Activated B cell treated with CpG ODN at 0.5 μM for 24 hours (primary cell): ENCODE measurements around the gene NOD1. TPM values are rescaled to one million over a fixed set of nuclear protein-coding genes. Genes with fewer than 3 reads are reported as not detected.

Source experiments
- ATAC-seq: fragments of 200-7000 bp; cut with Tn5 transposase; one replicate; pipeline ENCODE4 v1.10.0; 2021; ENCODE audit warnings: low read depth, mild to moderate bottlenecking, moderate library complexity
- CTCF ChIA-PET: fragments of 350-600 bp; sonication (Branson Sonifier 250); formaldehyde crosslinking; loops from one replicate; lab custom pipeline; 2021; ENCODE audit warnings: antibody characterized with exemption; lab: Charles Lee
- POLR2A ChIA-PET: fragments of 350-600 bp; sonication (Branson Sonifier 250); formaldehyde crosslinking; loops from one replicate; lab custom pipeline; 2021; ENCODE audit warnings: antibody characterized with exemption; lab: Charles Lee
- DNase-seq: peaks from one replicate; pipeline ENCODE4 v3.0.0; 2022
- H3K27ac Mint-ChIP-seq: one replicate; pipeline ENCODE4 v1.8.0; 2020; ENCODE audit warnings: mixed read lengths
- H3K27me3 Mint-ChIP-seq: one replicate; pipeline ENCODE4 v1.8.0; 2021; ENCODE audit warnings: mixed read lengths
- H3K36me3 Mint-ChIP-seq: one replicate; pipeline ENCODE4 v1.8.0; 2021; ENCODE audit warnings: low read depth, mixed read lengths
- H3K4me1 Mint-ChIP-seq: one replicate; pipeline ENCODE4 v1.8.0; 2021; ENCODE audit warnings: mixed read lengths
- H3K4me3 Mint-ChIP-seq: one replicate; pipeline ENCODE4 v1.8.0; 2020; ENCODE audit warnings: mild to moderate bottlenecking, mixed read lengths
- H3K9me3 Mint-ChIP-seq: one replicate; pipeline ENCODE4 v1.8.0; 2020; ENCODE audit warnings: mixed read lengths
- CTCF ChIP-seq: fragments of 200-600 bp; IDR thresholded peaks from one replicate; pipeline ENCODE4 v1.8.0; 2022; ENCODE audit warnings: antibody characterized with exemption, mild to moderate bottlenecking
- intact Hi-C: fragments of 100-400 bp; cut with micrococcal nuclease; formaldehyde crosslinking; loops from one replicate; pipeline ENCODE4 v1.15.1; 2024
- total RNA-seq: library from RNA; stranded (reverse); gene quantifications from 2 replicates; pipeline ENCODE4 v1.2.3, GENCODE V29; 2022

NOD1 gene
- total RNA-seq, 1 donor from 2014 or later: 14.0 TPM

GRCh38 chr7:30473903-30474302, 4.7 kb downstream of the NOD1 start:
- ChIA-PET POLR2A (interaction anchor here (0.6 to 2.7 kb wide), 2 partner anchors 9 to 110 kb away, joined by 5 to 8 read pairs; no protein-coding TSS in a partner anchor), CTCF (no interaction called here)
- Mint-ChIP-seq H3K27me3 (no peaks in the 10 kb centered on the region), H3K36me3 (peaks cover 18% of the 10 kb centered on the region), H3K9me3 (no peaks in the 10 kb centered on the region), H3K4me1 (peaks cover 84% of the 10 kb centered on the region), H3K4me3 (no peak overlapping the region), H3K27ac (peak overlapping the region; percentile 48)
- no peak for TF ChIP-seq CTCF
- intact Hi-C loops: no loop called here
- DNase-seq: no peak
- ATAC-seq: no peak

GRCh38 chr7:30472784-30473775, 5.5 kb downstream of the NOD1 start:
- peaks cover 16% of the 10 kb centered on the region for H3K36me3 Mint-ChIP-seq
- ChIA-PET CTCF (no interaction called here), POLR2A (no interaction called here)
- TF ChIP-seq CTCF: no peak
- no peak for DNase-seq
- no peaks in the 10 kb centered on the region for H3K27me3 Mint-ChIP-seq
- intact Hi-C loops: no loop called here
- H3K4me3 Mint-ChIP-seq: no peak overlapping the region
- H3K4me1 Mint-ChIP-seq: peaks cover 89% of the 10 kb centered on the region
- no peaks in the 10 kb centered on the region for H3K9me3 Mint-ChIP-seq
- ATAC-seq: no peak
- peak overlapping the region; percentile 48 for H3K27ac Mint-ChIP-seq

- Mint-ChIP-seq H3K4me3 (no peak overlapping the region), H3K4me1 (peaks cover 93% of the 10 kb centered on the region), H3K36me3 (peaks cover 17% of the 10 kb centered on the region), H3K27me3 (no peaks in the 10 kb centered on the region), H3K9me3 (no peaks in the 10 kb centered on the region), H3K27ac (peak overlapping the region; percentile 52)
- CTCF ChIA-PET: no interaction called here
- intact Hi-C loops: no loop called here
- no peak for TF ChIP-seq CTCF
- POLR2A ChIA-PET: no interaction called here
- DNase-seq (no peak), ATAC-seq (no peak)
Observed at GRCh38 chr7:30472081-30472783, 6.4 kb downstream of the NOD1 start.

- Mint-ChIP-seq H3K9me3 (no peaks in the 10 kb centered on the region), H3K27me3 (no peaks in the 10 kb centered on the region), H3K4me3 (no peak overlapping the region), H3K4me1 (peaks cover 93% of the 10 kb centered on the region), H3K27ac (peak overlapping the region; percentile 51), H3K36me3 (peaks cover 17% of the 10 kb centered on the region)
- ChIA-PET CTCF (no interaction called here), POLR2A (interaction anchor here (0.5 kb wide), 1 partner anchor 231 kb away, joined by 3 read pairs; no protein-coding TSS in a partner anchor)
- ATAC-seq (no peak), DNase-seq (no peak)
- intact Hi-C loops: no loop called here
- no peak for TF ChIP-seq CTCF
Observed at GRCh38 chr7:30471205-30471604, 7.4 kb downstream of the NOD1 start.

GRCh38 chr7:30470771-30471170, 7.8 kb downstream of the NOD1 start:
- ATAC-seq: no peak
- no peak for TF ChIP-seq CTCF
- no peak overlapping the region for H3K4me3 Mint-ChIP-seq
- intact Hi-C loops: no loop called here
- H3K27ac Mint-ChIP-seq: peak overlapping the region; percentile 51
- H3K27me3 Mint-ChIP-seq: no peaks in the 10 kb centered on the region
- no peaks in the 10 kb centered on the region for H3K9me3 Mint-ChIP-seq
- ChIA-PET POLR2A (no interaction called here), CTCF (no interaction called here)
- DNase-seq: no peak
- H3K4me1 Mint-ChIP-seq: peaks cover 93% of the 10 kb centered on the region
- peaks cover 17% of the 10 kb centered on the region for H3K36me3 Mint-ChIP-seq
